ENCODE measurements around the gene COL9A3. TPM values are rescaled to one million over a fixed set of nuclear protein-coding genes. Genes with fewer than 3 reads are reported as not detected.

COL9A3 gene
- total RNA-seq, 2 experiments from 2014 or later = not detected

- POLR2A ChIA-PET = interaction anchor here (0.8 to 4.5 kb wide), 27 partner anchors 11 to 728 kb away, joined by 3 to 85 read pairs (median 7); partner anchors contain the start of genes NTSR1, OGFR, PPDPF and TAF4
- H3K27ac Mint-ChIP-seq = peak overlapping the region; percentile 89
- CTCF ChIA-PET = interaction anchor here (1.2 to 2.3 kb wide), 5 partner anchors 15 to 293 kb away, joined by 3 to 7 read pairs (median 6); no protein-coding TSS in a partner anchor
- peak overlapping the region; percentile 88 for H3K4me3 Mint-ChIP-seq
- peak in 2 of 14 experiments; percentile 41 to 59 for DNase-seq
- TF ChIP-seq, protein P1, sequence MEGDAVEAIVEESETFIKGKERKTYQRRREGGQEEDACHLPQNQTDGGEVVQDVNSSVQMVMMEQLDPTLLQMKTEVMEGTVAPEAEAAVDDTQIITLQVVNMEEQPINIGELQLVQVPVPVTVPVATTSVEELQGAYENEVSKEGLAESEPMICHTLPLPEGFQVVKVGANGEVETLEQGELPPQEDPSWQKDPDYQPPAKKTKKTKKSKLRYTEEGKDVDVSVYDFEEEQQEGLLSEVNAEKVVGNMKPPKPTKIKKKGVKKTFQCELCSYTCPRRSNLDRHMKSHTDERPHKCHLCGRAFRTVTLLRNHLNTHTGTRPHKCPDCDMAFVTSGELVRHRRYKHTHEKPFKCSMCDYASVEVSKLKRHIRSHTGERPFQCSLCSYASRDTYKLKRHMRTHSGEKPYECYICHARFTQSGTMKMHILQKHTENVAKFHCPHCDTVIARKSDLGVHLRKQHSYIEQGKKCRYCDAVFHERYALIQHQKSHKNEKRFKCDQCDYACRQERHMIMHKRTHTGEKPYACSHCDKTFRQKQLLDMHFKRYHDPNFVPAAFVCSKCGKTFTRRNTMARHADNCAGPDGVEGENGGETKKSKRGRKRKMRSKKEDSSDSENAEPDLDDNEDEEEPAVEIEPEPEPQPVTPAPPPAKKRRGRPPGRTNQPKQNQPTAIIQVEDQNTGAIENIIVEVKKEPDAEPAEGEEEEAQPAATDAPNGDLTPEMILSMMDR (IDR thresholded peaks at IDR 0.05) = no peak
- peaks cover 4% of the 10 kb centered on the region for H3K36me3 ChIP-seq (ENCODE audit: insufficient read depth, low read length)
- H3K4me3 ChIP-seq (ENCODE audit: low read length) = peak overlapping the region; percentile 55
- H3K9me3 ChIP-seq (ENCODE audit: control insufficient read depth in 1 of 2, insufficient read depth in 1 of 2, low read length in 2 of 2) = no peaks in the 10 kb centered on the region
- no peaks in the 10 kb centered on the region for H3K9me3 Mint-ChIP-seq
- H3K4me1 ChIP-seq (ENCODE audit: insufficient read depth, low read length) = peaks cover 54% of the 10 kb centered on the region
- H3K4me1 Mint-ChIP-seq (ENCODE audit: low read depth) = peaks cover 50% of the 10 kb centered on the region
- H3K36me3 Mint-ChIP-seq (ENCODE audit: low read depth) = peaks cover 22% of the 10 kb centered on the region
- no peaks in the 10 kb centered on the region for H3K27me3 ChIP-seq (ENCODE audit: control insufficient read depth in 1 of 2, insufficient read depth in 2 of 2, low read length in 2 of 2)
- no peak for ATAC-seq (ENCODE audit: poor library complexity)
- peak overlapping the region; percentile 79 to 90 for H3K27ac ChIP-seq (ENCODE audit: low read depth in 1 of 2, low read length in 2 of 2)
- intact Hi-C loops (cut with DNase I, micrococcal nuclease) = loop anchor here (1.0 to 10.0 kb wide), 5 partner anchors 16 to 408 kb away; partner anchors contain the start of gene RPS21 (in 1 of the 2)
- no peaks in the 10 kb centered on the region for H3K27me3 Mint-ChIP-seq
Measured at GRCh38 chr20:62792940-62793756, 23.7 kb upstream of the COL9A3 start.

- Mint-ChIP-seq H3K27me3 (no peaks in the 10 kb centered on the region), H3K4me1 (ENCODE audit: low read depth) (peaks cover 55% of the 10 kb centered on the region), H3K9me3 (no peaks in the 10 kb centered on the region), H3K27ac (peak overlapping the region; percentile 89), H3K4me3 (peak overlapping the region; percentile 88), H3K36me3 (ENCODE audit: low read depth) (peaks cover 27% of the 10 kb centered on the region)
- Histone ChIP-seq H3K9me3 (ENCODE audit: control insufficient read depth in 1 of 2, insufficient read depth in 1 of 2, low read length in 2 of 2) (no peaks in the 10 kb centered on the region), H3K27ac (ENCODE audit: low read depth in 1 of 2, low read length in 2 of 2) (peak overlapping the region; percentile 79 to 90), H3K4me3 (ENCODE audit: low read length) (peak overlapping the region; percentile 55), H3K27me3 (ENCODE audit: control insufficient read depth in 1 of 2, insufficient read depth in 2 of 2, low read length in 2 of 2) (no peaks in the 10 kb centered on the region), H3K36me3 (ENCODE audit: insufficient read depth, low read length) (peaks cover 9% of the 10 kb centered on the region), H3K4me1 (ENCODE audit: insufficient read depth, low read length) (peaks cover 56% of the 10 kb centered on the region)
- no peak for DNase-seq
- POLR2A ChIA-PET = interaction anchor here (0.8 to 4.5 kb wide), 43 partner anchors 9 to 728 kb away, joined by 3 to 85 read pairs (median 5); partner anchors contain the start of genes LSM14B, NTSR1, OGFR and PPDPF
- ATAC-seq (ENCODE audit: poor library complexity) = no peak
- intact Hi-C loops (cut with DNase I, micrococcal nuclease) = loop anchor here (1.0 to 10.0 kb wide), 7 partner anchors 16 to 409 kb away; partner anchors contain the start of gene RPS21 (in 1 of the 2)
- CTCF ChIA-PET = interaction anchor here (1.2 to 2.0 kb wide), 5 partner anchors 15 to 294 kb away, joined by 3 to 7 read pairs (median 4); no protein-coding TSS in a partner anchor
- TF ChIP-seq, protein P1 (IDR thresholded peaks at IDR 0.05) = no peak
Measured at GRCh38 chr20:62793757-62794006, 23.2 kb upstream of the COL9A3 start.

DNA sequence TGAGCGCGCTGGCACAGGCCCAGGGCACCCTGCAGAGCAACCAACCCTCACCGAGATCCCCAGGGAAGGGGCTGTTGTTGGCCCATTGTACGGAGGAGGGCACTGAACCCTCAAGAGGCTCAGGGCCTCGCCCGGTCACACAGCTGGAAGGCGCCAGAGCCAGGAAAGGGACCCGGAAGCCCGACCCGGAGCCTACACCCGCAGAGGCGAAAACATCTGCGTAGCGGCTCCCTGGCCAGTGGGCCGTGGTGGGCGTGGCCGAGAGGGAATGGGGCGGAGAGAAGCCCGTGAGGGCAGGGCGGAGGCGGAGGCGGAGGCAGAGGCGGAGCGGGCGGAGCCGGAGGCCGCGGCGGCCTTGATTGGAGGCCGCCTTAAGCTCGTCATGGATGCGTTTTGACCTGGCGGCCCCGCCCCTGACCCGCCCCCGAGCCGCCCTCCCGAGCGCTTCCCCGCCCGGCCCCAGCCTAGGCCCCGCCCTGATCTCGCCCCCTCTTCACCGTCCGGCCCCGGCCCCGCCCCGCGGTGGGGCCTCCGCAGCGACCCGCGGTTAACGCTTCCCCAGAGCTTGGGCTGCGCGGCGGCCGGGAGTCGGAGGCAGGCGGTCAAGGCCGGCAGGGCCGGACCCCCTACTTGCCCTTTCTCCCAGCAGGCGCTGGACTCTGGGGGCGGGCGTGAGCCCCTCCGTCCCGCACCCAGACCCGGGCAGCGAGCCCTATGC, 22.7 kb upstream of the COL9A3 start:
- POLR2A ChIA-PET = interaction anchor here (0.6 to 4.5 kb wide), 50 partner anchors 8 to 729 kb away, joined by 3 to 85 read pairs (median 5); partner anchors contain the start of genes LSM14B, NTSR1, OGFR and PPDPF
- intact Hi-C loops (cut with DNase I, micrococcal nuclease) = loop anchor here (1.0 to 10.0 kb wide), 5 partner anchors 17 to 409 kb away; partner anchors contain the start of gene RPS21 (in 1 of the 2)
- Mint-ChIP-seq H3K36me3 (ENCODE audit: low read depth) (peaks cover 32% of the 10 kb centered on the region), H3K27ac (peak overlapping the region; percentile 89), H3K4me3 (peak overlapping the region; percentile 88), H3K27me3 (no peaks in the 10 kb centered on the region), H3K9me3 (no peaks in the 10 kb centered on the region), H3K4me1 (ENCODE audit: low read depth) (peaks cover 55% of the 10 kb centered on the region)
- H3K4me3 ChIP-seq (ENCODE audit: low read length) = peak overlapping the region; percentile 78
- DNase-seq (peak; percentile 87 to 98 (median 95)), ATAC-seq (ENCODE audit: poor library complexity) (peak; percentile 71)
- no peaks in the 10 kb centered on the region for H3K27me3 ChIP-seq (ENCODE audit: control insufficient read depth in 1 of 2, insufficient read depth in 2 of 2, low read length in 2 of 2)
- CTCF ChIA-PET = interaction anchor here (1.2 to 2.0 kb wide), 5 partner anchors 14 to 294 kb away, joined by 3 to 7 read pairs (median 4); no protein-coding TSS in a partner anchor
- H3K4me1 ChIP-seq (ENCODE audit: insufficient read depth, low read length) = peaks cover 56% of the 10 kb centered on the region
- H3K27ac ChIP-seq (ENCODE audit: low read depth in 1 of 2, low read length in 2 of 2) = peak overlapping the region; percentile 79 to 90
- TF ChIP-seq, protein P1 (IDR thresholded peaks at IDR 0.05) = no peak
- H3K9me3 ChIP-seq (ENCODE audit: control insufficient read depth in 1 of 2, insufficient read depth in 1 of 2, low read length in 2 of 2) = no peaks in the 10 kb centered on the region
- peaks cover 14% of the 10 kb centered on the region for H3K36me3 ChIP-seq (ENCODE audit: insufficient read depth, low read length)
